Measurements from ENCODE around the gene DOK1.

DNA sequence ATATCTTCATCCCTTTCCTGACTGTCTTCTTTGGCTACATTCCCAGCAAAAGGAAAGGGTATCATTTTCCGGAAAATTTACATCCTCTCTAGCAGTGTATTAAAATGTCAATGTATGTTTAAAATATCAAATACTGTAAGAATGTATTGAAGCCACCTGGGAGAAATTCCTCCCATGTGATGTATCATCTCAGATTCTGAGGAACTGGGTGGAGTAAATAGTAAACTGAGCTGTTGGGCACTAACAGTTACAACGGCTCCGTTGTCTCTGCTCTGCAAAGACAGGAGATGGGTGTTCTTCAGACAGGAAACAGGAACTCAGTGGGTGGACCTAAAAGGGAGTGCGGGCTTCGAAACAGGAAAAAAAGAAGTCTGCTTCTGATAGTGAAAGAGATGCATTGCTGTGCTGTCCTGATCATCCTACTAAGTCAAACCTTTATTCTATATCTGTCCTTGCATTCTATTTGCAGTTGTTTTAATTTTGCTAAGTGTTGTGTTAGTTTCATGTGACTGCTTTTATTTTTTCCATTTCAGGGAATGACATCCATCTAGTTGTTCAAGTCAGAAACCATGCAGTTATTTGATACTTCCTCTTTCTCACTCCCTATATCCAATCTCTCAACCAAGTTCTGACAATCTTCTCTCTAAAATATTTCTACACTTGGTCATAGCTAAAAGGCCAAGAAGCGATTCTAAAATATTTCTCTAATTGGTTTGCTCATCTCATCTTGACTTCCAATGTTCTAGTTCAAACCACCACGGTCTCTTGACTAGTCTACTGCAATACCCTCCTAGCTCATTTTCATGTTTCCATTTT is 19.4 kb downstream of the DOK1 start:
- TF ChIP-seq, protein P1, sequence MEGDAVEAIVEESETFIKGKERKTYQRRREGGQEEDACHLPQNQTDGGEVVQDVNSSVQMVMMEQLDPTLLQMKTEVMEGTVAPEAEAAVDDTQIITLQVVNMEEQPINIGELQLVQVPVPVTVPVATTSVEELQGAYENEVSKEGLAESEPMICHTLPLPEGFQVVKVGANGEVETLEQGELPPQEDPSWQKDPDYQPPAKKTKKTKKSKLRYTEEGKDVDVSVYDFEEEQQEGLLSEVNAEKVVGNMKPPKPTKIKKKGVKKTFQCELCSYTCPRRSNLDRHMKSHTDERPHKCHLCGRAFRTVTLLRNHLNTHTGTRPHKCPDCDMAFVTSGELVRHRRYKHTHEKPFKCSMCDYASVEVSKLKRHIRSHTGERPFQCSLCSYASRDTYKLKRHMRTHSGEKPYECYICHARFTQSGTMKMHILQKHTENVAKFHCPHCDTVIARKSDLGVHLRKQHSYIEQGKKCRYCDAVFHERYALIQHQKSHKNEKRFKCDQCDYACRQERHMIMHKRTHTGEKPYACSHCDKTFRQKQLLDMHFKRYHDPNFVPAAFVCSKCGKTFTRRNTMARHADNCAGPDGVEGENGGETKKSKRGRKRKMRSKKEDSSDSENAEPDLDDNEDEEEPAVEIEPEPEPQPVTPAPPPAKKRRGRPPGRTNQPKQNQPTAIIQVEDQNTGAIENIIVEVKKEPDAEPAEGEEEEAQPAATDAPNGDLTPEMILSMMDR (IDR thresholded peaks at IDR 0.05), result no peak
- TF ChIP-seq POLR2A (IDR thresholded peaks at IDR 0.05), result no peak
- TF ChIP-seq EP300 (IDR thresholded peaks at IDR 0.05), result no peak
